Peyer's patch (tissue), 4 donors: Measurements from ENCODE around the gene PRDM12. TPM values are rescaled to one million over a fixed set of nuclear protein-coding genes. Genes with fewer than 3 reads are reported as not detected.

ENCODE experiments used
- DNase-seq, 3 donors: peaks; one replicate each; pipeline ENCODE4 v3.0.0-alpha.2; 2017 to 2019
- H3K27ac ChIP-seq, 4 donors: fragments of 200-600 bp; sonication (generic); one replicate each; pipeline ENCODE4 v1.5.1; 2016 to 2019
- H3K27me3 ChIP-seq, 2 donors: fragments of 200-600 bp; sonication (generic); one replicate each; pipeline ENCODE4 v1.5.1; 2019
- H3K36me3 ChIP-seq, 3 donors: fragments of 200-600 bp; sonication (generic); one replicate each; pipeline ENCODE4 v1.5.1; 2016 to 2019
- H3K4me1 ChIP-seq, 4 donors: fragments of 200-600 bp; sonication (generic); one replicate each; pipeline ENCODE4 v1.5.1; 2016 to 2019
- H3K4me3 ChIP-seq, 4 donors: fragments of 200-600 bp; sonication (generic); 1 replicate in 3 of 4; 2 replicates in 1 of 4; pipeline ENCODE4 v1.5.1; 2016 to 2019; ENCODE audit warnings: mild to moderate bottlenecking in 1 of 4
- H3K9me3 ChIP-seq, 4 donors: fragments of 200-600 bp; sonication (generic); one replicate each; pipeline ENCODE4 v1.5.1; 2016 to 2019; ENCODE audit warnings: mild to moderate bottlenecking in 1 of 4
- CTCF ChIP-seq, 6 experiments: fragments of 450-650 bp in 4 of 6; fragments of 200-600 bp in 2 of 6; sonication (generic) in 1 of 6; IDR thresholded peaks; one replicate each; pipeline ENCODE4 v1.5.1; 2017 to 2019; ENCODE audit warnings: antibody characterized with exemption in 6 of 6, mild to moderate bottlenecking in 3 of 6, moderate library complexity in 1 of 6
- POLR2A ChIP-seq, 2 donors: fragments of 450-650 bp; IDR thresholded peaks; one replicate each; pipeline ENCODE4 v1.5.1; 2017; ENCODE audit warnings: antibody characterized with exemption in 2 of 2, mild to moderate bottlenecking in 2 of 2, moderate library complexity in 2 of 2
- total RNA-seq, 4 donors: library from RNA; depleted of rRNA; stranded (reverse); fragments of >200 nt; gene quantifications; one replicate each; pipeline ENCODE4 v1.1.0, GENCODE V29; 2016

Gene PRDM12
- total RNA-seq, 4 donors from 2014 or later, result 1.8 TPM; not detected in 3

- Histone ChIP-seq H3K27ac (peak overlapping the region; percentile 26 to 81 (median 68)), H3K4me3 (peak overlapping the region in 2 of 4 donors; percentile 44 to 46), H3K27me3 (no peaks in the 10 kb centered on the region), H3K4me1 (peaks cover 0 to 20% (median 3%) of the 10 kb centered on the region in 4 donors), H3K9me3 (peaks cover 0 to 2% (median 0%) of the 10 kb centered on the region in 4 donors), H3K36me3 (no peaks in the 10 kb centered on the region)
- TF ChIP-seq CTCF (IDR thresholded peaks at IDR 0.05) (no peak), POLR2A (IDR thresholded peaks at IDR 0.05) (peak; percentile 55 to 81)
- DNase-seq, result peak in 2 of 3 donors; percentile 23 to 82
Observed at GRCh38 chr9:130689937-130690700, 25.7 kb downstream of the PRDM12 start.

GRCh38 chr9:130692321-130692720 lies 27.9 kb downstream of the PRDM12 start:
- DNase-seq, result no peak
- Histone ChIP-seq H3K9me3 (no peaks in the 10 kb centered on the region), H3K27me3 (no peaks in the 10 kb centered on the region), H3K4me1 (peaks cover 0 to 23% (median 3%) of the 10 kb centered on the region in 4 donors), H3K4me3 (no peak overlapping the region), H3K27ac (no peak overlapping the region), H3K36me3 (peaks cover 0 to 7% (median 0%) of the 10 kb centered on the region in 3 donors)
- TF ChIP-seq POLR2A (IDR thresholded peaks at IDR 0.05), result no peak

GRCh38 chr9:130693101-130693425 lies 28.7 kb downstream of the PRDM12 start:
- H3K36me3 ChIP-seq, result peaks cover 0 to 13% (median 0%) of the 10 kb centered on the region in 3 donors
- H3K27ac ChIP-seq, result peak overlapping the region in 3 of 4 donors; percentile 19 to 58 (median 38)
- TF ChIP-seq POLR2A (IDR thresholded peaks at IDR 0.05) (no peak), CTCF (IDR thresholded peaks at IDR 0.05) (no peak)
- no peaks in the 10 kb centered on the region for H3K27me3 ChIP-seq
- peaks cover 0 to 23% (median 3%) of the 10 kb centered on the region in 4 donors for H3K4me1 ChIP-seq
- DNase-seq, result no peak
- H3K4me3 ChIP-seq, result peak overlapping the region; percentile 71 to 83 (median 78)
- H3K9me3 ChIP-seq, result no peaks in the 10 kb centered on the region

GRCh38 chr9:130693426-130694191 lies 29.2 kb downstream of the PRDM12 start, which contains the start of gene EXOSC2:
TSS of gene EXOSC2 (plus strand) at chr9:130693780. CDS start at chr9:130693792, 12 bp downstream.
- H3K9me3 ChIP-seq, result no peaks in the 10 kb centered on the region
- peaks cover 0 to 23% (median 3%) of the 10 kb centered on the region in 4 donors for H3K4me1 ChIP-seq
- peaks cover 0 to 19% (median 0%) of the 10 kb centered on the region in 3 donors for H3K36me3 ChIP-seq
- no peaks in the 10 kb centered on the region for H3K27me3 ChIP-seq
- DNase-seq, result peak; percentile 98 to 99 (median 98)
- TF ChIP-seq CTCF (IDR thresholded peaks at IDR 0.05) (no peak), POLR2A (IDR thresholded peaks at IDR 0.05) (peak; percentile 39 to 63)
- H3K4me3 ChIP-seq, result peak within 1 kb of the TSS; percentile 71 to 83 (median 78)
- H3K27ac ChIP-seq, result peak within 1 kb of the TSS; percentile 19 to 76 (median 48)

- H3K4me1 ChIP-seq, result peaks cover 0 to 23% (median 3%) of the 10 kb centered on the region in 4 donors
- H3K9me3 ChIP-seq, result no peaks in the 10 kb centered on the region
- peaks cover 0 to 25% (median 0%) of the 10 kb centered on the region in 3 donors for H3K36me3 ChIP-seq
- H3K4me3 ChIP-seq, result peak overlapping the region; percentile 71 to 83 (median 78)
- no peak for TF ChIP-seq CTCF (IDR thresholded peaks at IDR 0.05)
- TF ChIP-seq POLR2A (IDR thresholded peaks at IDR 0.05), result no peak
- H3K27me3 ChIP-seq, result no peaks in the 10 kb centered on the region
- no peak for DNase-seq
- peak overlapping the region in 2 of 4 donors; percentile 53 to 76 for H3K27ac ChIP-seq
Observed at GRCh38 chr9:130694205-130694604, 29.8 kb downstream of the PRDM12 start.
